Stimulated activated CD4-positive, alpha-beta T cell treated with anti-CD3 and anti-CD28 coated beads, Interleukin-1b, Interleukin-23, amount 100 ng/mL, for 1 hour (primary cell): ENCODE data around the gene GBP1.
"Not testable (repeated sequence)": the region's sequence is repeated elsewhere in the genome, so short reads cannot be mapped to it uniquely, and the experiment has no call there.

Source experiments
- DNase-seq, 2 donors: peaks; one replicate each; pipeline ENCODE4 v3.0.0-alpha.2; 2020; ENCODE audit warnings: low read depth in 2 of 2

Gene GBP1

GRCh38 chr1:89065079-89065868 is at the start of gene GBP1:
Gene GBP1, minus strand, starts transcription at chr1:89065208. Its CDS starts 1,974 bp downstream, at chr1:89063234.
- DNase-seq: no peak

DNA sequence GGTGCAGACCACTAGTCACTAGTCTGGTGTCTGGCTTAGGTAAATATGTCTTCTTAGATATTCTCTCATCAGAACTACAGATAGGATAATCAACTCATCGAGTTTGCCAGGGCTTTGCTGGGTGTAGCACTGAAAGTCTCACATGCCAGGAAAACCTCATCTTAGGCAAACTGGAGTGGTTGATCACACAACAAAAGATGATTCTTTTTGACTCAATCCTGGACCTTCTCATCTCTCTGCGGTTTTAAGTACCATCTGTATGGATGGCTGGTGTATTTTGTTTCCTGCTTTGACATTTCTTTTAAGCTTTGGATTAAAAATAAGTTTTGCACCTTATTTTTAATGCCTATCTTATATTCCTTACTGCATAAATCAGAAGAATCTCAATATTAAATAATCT is 49.7 kb upstream of the GBP1 start:
- no peak for DNase-seq

DNA sequence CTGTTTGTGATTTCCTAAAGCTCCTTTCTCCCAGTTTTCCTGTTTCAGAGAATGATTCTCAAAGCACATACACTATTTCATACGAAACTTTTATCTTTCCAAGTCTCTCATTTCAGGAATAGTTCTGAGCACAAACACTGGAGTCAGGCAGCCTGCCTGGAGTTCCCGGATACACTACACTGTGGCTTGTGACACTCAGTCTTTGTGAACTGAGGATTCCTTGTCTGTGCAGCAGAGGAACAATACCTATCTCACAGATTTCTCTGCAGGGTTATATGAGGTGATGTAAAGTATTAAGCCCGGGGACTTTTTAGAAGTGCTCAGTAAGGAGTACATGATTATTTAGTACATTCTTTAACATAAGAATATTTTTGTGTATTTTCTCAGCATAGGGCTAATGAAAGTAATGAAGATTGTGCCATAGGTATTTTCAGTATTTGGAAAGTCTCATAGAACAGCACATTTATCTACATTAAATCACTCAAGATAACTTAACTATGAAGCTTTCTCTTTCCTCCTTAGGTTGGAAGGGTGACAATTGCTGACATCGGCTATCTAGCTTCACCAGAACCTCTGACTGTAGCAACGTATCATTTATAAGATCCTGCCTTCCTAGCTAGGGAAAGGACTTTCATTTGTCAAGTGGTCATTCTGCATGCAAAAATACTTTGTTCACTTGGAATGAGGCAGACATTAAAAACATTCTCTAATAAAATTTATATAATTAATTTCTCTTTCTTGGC is 48.0 kb upstream of the GBP1 start:
- DNase-seq: no peak

DNA sequence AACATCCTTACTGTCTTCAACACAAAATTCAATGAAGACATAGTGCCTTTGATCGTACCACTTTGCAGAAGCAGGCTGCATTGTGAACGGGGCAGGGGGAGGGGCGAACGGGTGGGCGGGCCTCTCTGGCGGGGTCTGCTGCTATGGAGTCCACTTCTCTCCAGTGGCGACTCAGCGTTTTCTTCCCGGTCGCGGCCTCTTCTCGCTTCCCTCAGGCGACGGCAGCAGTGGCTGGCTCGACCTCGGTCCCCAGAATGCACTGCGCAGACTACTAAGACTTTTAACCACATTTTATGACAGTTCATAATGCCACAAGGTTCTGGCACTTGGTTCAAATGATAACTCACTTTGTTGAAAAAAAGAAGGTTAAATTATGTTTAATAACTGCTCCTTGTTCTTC is 39.7 kb upstream of the GBP1 start:
- no peak for DNase-seq

GRCh38 chr1:89104147-89104546 is 39.1 kb upstream of the GBP1 start:
- no peak for DNase-seq

- no peak for DNase-seq
These were observed 37.0 kb upstream of the GBP1 start for GRCh38 chr1:89102021-89102420.

DNA sequence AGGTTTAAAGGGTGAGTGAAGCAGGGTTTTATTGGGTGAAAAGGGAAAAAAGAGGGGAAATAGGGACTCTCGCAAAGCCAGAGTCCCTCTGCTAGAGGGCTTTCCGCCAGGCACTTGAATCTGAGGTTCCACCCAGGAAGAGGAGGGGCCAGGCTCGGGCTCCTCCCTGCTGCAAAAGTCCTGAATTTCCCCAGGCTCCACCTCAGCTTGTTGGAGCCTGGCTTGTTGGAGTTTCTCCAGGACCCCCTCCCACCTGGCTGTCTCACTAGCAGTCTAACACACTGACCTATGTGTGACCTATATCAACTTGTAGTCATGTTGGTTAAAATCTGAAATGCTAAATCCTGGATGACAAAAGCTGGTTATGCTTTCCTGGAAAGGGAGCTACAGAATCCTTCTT is 35.4 kb upstream of the GBP1 start:
- no peak for DNase-seq

DNA sequence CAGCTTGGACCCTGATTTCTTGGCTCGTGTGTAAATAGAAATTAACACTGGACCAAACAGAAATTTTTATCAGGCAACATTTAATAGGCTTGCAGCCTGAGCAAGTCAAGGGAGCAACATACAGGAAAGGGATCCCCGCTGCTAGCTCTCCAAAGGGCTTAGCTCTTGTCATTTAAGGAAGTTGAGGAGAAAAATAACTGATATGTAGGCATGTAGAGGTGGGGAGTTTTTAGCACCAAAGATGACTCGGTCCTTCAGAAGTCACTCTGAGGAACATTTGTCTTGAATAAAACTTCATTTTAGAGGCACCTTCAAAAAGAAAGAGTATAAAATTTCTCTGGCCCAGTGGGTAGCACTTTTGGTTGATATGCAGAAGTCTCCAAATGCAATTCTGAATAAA is 33.8 kb upstream of the GBP1 start:
- DNase-seq: no peak

DNA sequence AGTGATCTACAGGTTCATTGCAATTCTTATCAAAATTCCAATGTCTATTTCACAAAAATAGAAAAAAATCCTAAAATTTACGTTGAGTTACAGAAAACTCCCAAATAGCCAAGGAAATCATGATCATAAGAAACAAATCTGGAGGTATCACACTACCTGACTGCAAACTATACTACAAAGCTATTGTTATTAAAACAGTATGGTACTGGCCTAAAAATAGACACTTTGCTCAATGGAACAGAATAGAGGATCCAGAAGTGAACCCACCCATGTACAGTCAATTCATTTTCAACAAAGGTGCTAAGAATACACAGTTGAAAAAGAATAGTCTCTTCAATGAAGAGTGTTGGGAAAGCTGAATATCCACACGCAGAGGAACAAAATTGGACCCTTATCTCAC is 30.7 kb upstream of the GBP1 start:
- DNase-seq: no peak

GRCh38 chr1:89089962-89090361 is 25.0 kb upstream of the GBP1 start:
- no peak for DNase-seq

DNA sequence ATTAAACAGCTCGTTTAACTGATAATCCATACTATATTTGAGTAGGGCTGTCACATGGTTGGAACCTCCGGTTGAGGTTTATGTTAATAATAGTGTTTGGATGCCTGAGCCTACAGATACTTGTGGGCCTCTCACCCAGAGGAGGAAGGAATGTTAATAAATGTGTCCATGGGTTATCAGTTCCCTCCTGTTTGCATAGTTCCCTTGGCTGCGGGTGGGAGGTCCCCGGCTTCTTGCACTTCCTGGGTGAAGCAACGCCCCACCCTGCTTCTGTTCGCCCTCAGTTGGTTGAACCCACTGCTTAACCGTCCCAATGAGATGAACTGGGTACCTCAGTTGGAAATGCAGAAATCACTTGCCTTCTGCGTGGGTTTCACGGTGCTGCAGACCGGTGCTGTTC is 23.6 kb upstream of the GBP1 start:
- no peak for DNase-seq

GRCh38 chr1:89087241-89087640 is 22.2 kb upstream of the GBP1 start:
- DNase-seq: no peak

DNA sequence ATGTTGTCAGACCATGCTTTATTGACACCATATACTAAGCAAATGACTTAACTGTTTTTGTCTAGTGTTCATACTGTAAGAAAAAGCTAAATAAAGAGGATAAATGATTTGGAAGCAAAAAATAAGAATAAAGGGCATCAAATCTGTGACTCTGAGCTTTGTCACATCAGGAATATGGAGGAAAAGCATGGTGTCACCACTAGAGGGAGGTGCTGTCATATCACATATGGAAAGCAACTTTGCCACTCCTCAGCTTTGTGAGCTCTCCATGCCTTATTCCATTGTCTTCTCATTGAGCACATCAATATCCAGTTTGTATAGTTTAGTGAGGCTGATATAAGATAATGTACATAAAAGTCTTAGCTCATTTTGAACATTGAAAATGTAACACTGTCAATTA is 20.8 kb upstream of the GBP1 start:
- DNase-seq: peak in 1 of 2 donors; percentile 24

DNA sequence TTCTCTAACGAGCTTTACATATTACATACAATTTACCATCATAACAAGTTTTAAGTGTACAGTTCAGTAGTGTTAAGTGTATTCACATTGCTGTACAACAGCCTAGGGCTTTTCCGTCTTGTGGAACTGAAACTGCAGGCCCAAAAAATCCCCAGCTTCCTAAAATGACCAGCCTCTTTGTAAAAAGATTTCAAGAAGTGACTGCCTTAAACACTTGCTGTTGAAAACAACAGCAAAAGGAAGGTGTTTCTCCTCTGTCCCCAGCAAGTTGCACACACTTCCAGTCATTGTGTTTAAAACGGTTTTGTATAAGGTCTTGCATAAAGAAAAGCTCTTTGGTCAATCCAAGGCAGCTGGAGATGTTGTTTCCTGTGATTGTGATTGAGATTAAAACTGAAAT is 16.0 kb upstream of the GBP1 start:
- no peak for DNase-seq

GRCh38 chr1:89080068-89080467 is 15.1 kb upstream of the GBP1 start:
- DNase-seq: not testable (repeated sequence)

GRCh38 chr1:89072466-89073065 is 7.6 kb upstream of the GBP1 start:
- DNase-seq: not testable (repeated sequence)

GRCh38 chr1:89070509-89070908 is 5.5 kb upstream of the GBP1 start:
- no peak for DNase-seq

- DNase-seq: no peak
These were observed 4.9 kb upstream of the GBP1 start for GRCh38 chr1:89069951-89070350.

- DNase-seq: no peak
These were observed 3.3 kb upstream of the GBP1 start for GRCh38 chr1:89068291-89068690.

DNA sequence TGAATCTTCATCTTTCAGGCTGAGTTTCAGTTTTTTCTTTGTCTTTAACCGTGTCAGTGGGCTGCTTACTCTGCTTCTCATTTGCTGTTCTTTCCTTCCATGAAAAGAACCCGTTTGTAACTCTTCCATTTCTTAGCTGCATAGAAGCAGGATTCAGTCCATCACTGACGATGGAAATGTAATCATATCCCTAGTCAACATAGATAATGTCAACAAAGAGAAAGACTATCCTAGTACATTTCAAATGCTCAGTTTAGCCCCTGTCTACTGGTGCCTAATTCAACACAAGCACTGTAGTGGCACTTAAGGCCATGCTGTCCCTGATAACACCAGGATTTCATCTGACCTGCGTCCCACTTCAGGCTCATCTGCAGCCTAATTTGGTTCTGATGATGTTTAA is 376 bp downstream of the GBP1 start:
- no peak for DNase-seq

- no peak for DNase-seq
These were observed 1.9 kb downstream of the GBP1 start for GRCh38 chr1:89063094-89063493.

- no peak for DNase-seq
These were observed 4.9 kb downstream of the GBP1 start for GRCh38 chr1:89060091-89060490.

DNA sequence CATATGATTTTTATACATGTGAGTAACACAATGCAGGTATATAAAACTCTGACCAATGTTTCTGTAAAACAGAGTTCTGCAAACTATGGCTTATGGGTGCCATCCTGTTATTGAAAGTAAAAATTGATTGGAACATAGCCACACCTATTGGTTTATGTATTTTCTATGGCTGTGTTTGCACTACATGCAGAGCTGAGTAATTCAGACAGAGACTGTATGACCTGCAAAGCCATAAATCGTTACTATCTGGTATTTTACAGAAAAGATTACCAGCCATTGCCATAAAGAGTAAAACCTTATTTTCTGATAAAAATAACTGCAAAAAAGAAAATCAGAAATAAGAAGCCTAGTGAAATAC is 13.1 kb downstream of the GBP1 start:
- DNase-seq: no peak
